Kidney (tissue), 14 donors: ENCODE results near the gene COL11A1. TPM values are rescaled to one million over a fixed set of nuclear protein-coding genes. Genes with fewer than 3 reads are reported as not detected.

Experiments used
- DNase-seq, 5 donors: peaks; one replicate each; pipeline ENCODE4 v3.0.0-alpha.2; 2013 to 2020
- FAIRE-seq: peaks from 2 replicates; lab custom pipeline; 2012; peaks lifted over from hg19 to GRCh38; lab: Jason Lieb, UNC
- H3K27ac ChIP-seq, 2 donors: one replicate each; pipeline ENCODE4 v1.7.0; 2013; ENCODE audit warnings: low read depth in 2 of 2, low read length in 2 of 2, inconsistent platforms in 1 of 2
- H3K27me3 ChIP-seq: one replicate; pipeline ENCODE4 v1.7.1; 2013; ENCODE audit warnings: low read length, inconsistent platforms; ENCODE audit not compliant: control insufficient read depth, insufficient read depth
- H3K36me3 ChIP-seq, 3 donors: one replicate each; pipeline versions ENCODE4 v1.7.0 to v1.7.1; 2013; ENCODE audit warnings: low read length in 3 of 3, control low read depth in 1 of 3, inconsistent platforms in 1 of 3; ENCODE audit not compliant: insufficient read depth in 3 of 3, control insufficient read depth in 2 of 3
- H3K4me1 ChIP-seq, 3 donors: one replicate each; pipeline versions ENCODE4 v1.7.0 to v1.7.1; 2013; ENCODE audit warnings: low read length in 3 of 3, inconsistent platforms in 1 of 3, low read depth in 1 of 3; ENCODE audit not compliant: control insufficient read depth in 2 of 3, insufficient read depth in 2 of 3
- H3K4me3 ChIP-seq, 3 donors: one replicate each; pipeline versions ENCODE4 v1.7.0 to v1.8.1; 2013; ENCODE audit warnings: low read length in 3 of 3, control low read depth in 1 of 3, inconsistent platforms in 1 of 3
- H3K9ac ChIP-seq, 3 donors: one replicate each; pipeline versions ENCODE4 v1.7.0 to v1.7.1; 2013; ENCODE audit warnings: low read length in 3 of 3, control low read depth in 1 of 3, inconsistent platforms in 1 of 3
- H3K9me3 ChIP-seq, 3 donors: one replicate each; pipeline versions ENCODE4 v1.7.0 to v1.7.1; 2013; ENCODE audit warnings: low read length in 3 of 3, control low read depth in 1 of 3, inconsistent platforms in 1 of 3; ENCODE audit not compliant: control insufficient read depth in 2 of 3, insufficient read depth in 1 of 3
- CTCF ChIP-seq: IDR thresholded peaks from 3 replicates; pipeline ENCODE4 v1.5.1; 2012; ENCODE audit warnings: mild to moderate bottlenecking, moderate library complexity, borderline replicate concordance; ENCODE audit not compliant: insufficient read depth; ENCODE audit errors: extremely low read depth
- intact Hi-C: fragments of 100-400 bp; cut with DNase I; formaldehyde crosslinking; loops from one replicate; pipeline ENCODE4 v1.11.1; 2022
- polyA plus RNA-seq: library from polyadenylated mRNA; stranded (reverse); fragments of 350-450 nt; fragmentation: Illumina TruSeq; extraction: RNeasy Lipid Tissue Mini Kit (QIAGEN cat#74804); gene quantifications from one replicate; pipeline ENCODE4 v1.2.3, GENCODE V29; 2014; ENCODE audit warnings: low read depth, low replicate concordance; ENCODE audit not compliant: insufficient read depth
- total RNA-seq: library from RNA; stranded (reverse); fragmentation: NEBNext Ultra II Directional; extraction: Animal tissue kit (Norgen Biotek cat#: 25700); gene quantifications from one replicate; pipeline ENCODE4 v1.2.1, GENCODE V29; 2021
- donor health status: control.
- donor health status: control.
- donor health status: control.
- donor health status: control.
- donor health status: control.
- donor health status: DM: yes; HTN: yes; CAD: no.
- donor health status: Normal renal cell carcinoma (clear cell type).

The COL11A1 gene
- total and polyA plus RNA-seq, 2 donors from 2014 or later = 0.35 TPM; not detected in 1

GRCh38 chr1:102977292-102977691 is 131.0 kb downstream of the COL11A1 start:
- Histone ChIP-seq H3K27me3 (no peaks in the 10 kb centered on the region), H3K9ac (no peak overlapping the region), H3K27ac (no peak overlapping the region), H3K36me3 (no peaks in the 10 kb centered on the region), H3K4me3 (no peak overlapping the region), H3K9me3 (no peaks in the 10 kb centered on the region), H3K4me1 (no peaks in the 10 kb centered on the region)
- intact Hi-C loops = no loop called here
- TF ChIP-seq CTCF = no peak
- DNase-seq (no peak), FAIRE-seq (no peak)

- intact Hi-C loops = no loop called here
- Histone ChIP-seq H3K9me3 (no peaks in the 10 kb centered on the region), H3K9ac (no peak overlapping the region), H3K36me3 (no peaks in the 10 kb centered on the region), H3K27me3 (no peaks in the 10 kb centered on the region), H3K4me1 (no peaks in the 10 kb centered on the region), H3K4me3 (no peak overlapping the region), H3K27ac (no peak overlapping the region)
- TF ChIP-seq CTCF = peak; percentile 38
- no peak for FAIRE-seq
- peak in 2 of 5 donors; percentile 58 to 69 for DNase-seq
Measured at GRCh38 chr1:102970496-102971078, 137.7 kb downstream of the COL11A1 start.

- H3K9ac ChIP-seq = no peak overlapping the region
- TF ChIP-seq CTCF = no peak
- H3K36me3 ChIP-seq = no peaks in the 10 kb centered on the region
- H3K4me3 ChIP-seq = no peak overlapping the region
- intact Hi-C loops = no loop called here
- H3K27ac ChIP-seq = no peak overlapping the region
- H3K4me1 ChIP-seq = no peaks in the 10 kb centered on the region
- no peaks in the 10 kb centered on the region for H3K27me3 ChIP-seq
- no peak for FAIRE-seq
- H3K9me3 ChIP-seq = no peaks in the 10 kb centered on the region
- no peak for DNase-seq
Measured at GRCh38 chr1:102967786-102968185, 140.5 kb downstream of the COL11A1 start.

GRCh38 chr1:102961549-102961948 is 146.8 kb downstream of the COL11A1 start:
- Histone ChIP-seq H3K36me3 (no peaks in the 10 kb centered on the region), H3K9me3 (no peaks in the 10 kb centered on the region), H3K9ac (no peak overlapping the region), H3K4me3 (no peak overlapping the region), H3K27ac (no peak overlapping the region), H3K27me3 (no peaks in the 10 kb centered on the region), H3K4me1 (no peaks in the 10 kb centered on the region)
- DNase-seq (peak in 2 of 5 donors; percentile 1 to 3), FAIRE-seq (no peak)
- no peak for TF ChIP-seq CTCF
- intact Hi-C loops = no loop called here
